CD4-positive, alpha-beta T cell treated with Interleukin-2 at 100 ng/mL for 4 hours (primary cell): Measurements from ENCODE around the gene USP37.

Experiments
- DNase-seq: peaks from one replicate; pipeline ENCODE4 v3.0.0-alpha.2; 2020; ENCODE audit warnings: low spot score

Gene USP37

GRCh38 chr2:218429911-218430692 lies 138.0 kb downstream of the USP37 start:
- DNase-seq: no peak

GRCh38 chr2:218428846-218429558 lies 139.1 kb downstream of the USP37 start:
- no peak for DNase-seq

- no peak for DNase-seq
Observed at GRCh38 chr2:218427741-218428140, 140.4 kb downstream of the USP37 start.

- DNase-seq: no peak
Observed at GRCh38 chr2:218425531-218425930, 142.6 kb downstream of the USP37 start.

GRCh38 chr2:218423584-218423983 lies 144.6 kb downstream of the USP37 start:
- DNase-seq: no peak

- no peak for DNase-seq
Observed at GRCh38 chr2:218422403-218423086, 145.6 kb downstream of the USP37 start.

GRCh38 chr2:218421027-218421426 lies 147.1 kb downstream of the USP37 start:
- no peak for DNase-seq

GRCh38 chr2:218419630-218420216 lies 148.4 kb downstream of the USP37 start:
- no peak for DNase-seq

GRCh38 chr2:218418717-218419458 lies 149.3 kb downstream of the USP37 start, which contains the start of gene VIL1:
Gene VIL1, plus strand, starts transcription at chr2:218419123. Its CDS starts 4,656 bp downstream, at chr2:218423779.
- no peak for DNase-seq

GRCh38 chr2:218418321-218418716 lies 149.8 kb downstream of the USP37 start:
- DNase-seq: no peak

- no peak for DNase-seq
Observed at GRCh38 chr2:218407717-218408116, 160.4 kb downstream of the USP37 start.

- peak; percentile 72 for DNase-seq
Observed at GRCh38 chr2:218406949-218407618, 161.1 kb downstream of the USP37 start.

GRCh38 chr2:218406209-218406948 lies 161.8 kb downstream of the USP37 start:
- peak; percentile 95 for DNase-seq

- no peak for DNase-seq
Observed at GRCh38 chr2:218405746-218406208, 162.4 kb downstream of the USP37 start.

- no peak for DNase-seq
Observed at GRCh38 chr2:218405086-218405745, 162.9 kb downstream of the USP37 start.

GRCh38 chr2:218404351-218405085 lies 163.6 kb downstream of the USP37 start:
- DNase-seq: no peak

- no peak for DNase-seq
Observed at GRCh38 chr2:218403810-218404209, 164.3 kb downstream of the USP37 start.

- DNase-seq: no peak
Observed at GRCh38 chr2:218402911-218403411, 165.2 kb downstream of the USP37 start.

GRCh38 chr2:218402491-218402901 lies 165.7 kb downstream of the USP37 start:
- no peak for DNase-seq
